NCI-H2107 (cell line): ENCODE results near the gene FAM120A.
"Not testable (repeated sequence)": the region's sequence is repeated elsewhere in the genome, so short reads cannot be mapped to it uniquely, and the experiment has no call there.

ENCODE experiments used
- DNase-seq: peaks from one replicate; lab custom pipeline; 2025; lab: John Stamatoyannopoulos, UW

FAM120A gene

GRCh38 chr9:93450945-93451815, at the start of gene FAM120A:
Gene FAM120A (plus strand): TSS chr9:93451685. CDS start chr9:93451916, 231 bp downstream.
- peak; percentile 55 for DNase-seq

GRCh38 chr9:93406371-93406770, 45.1 kb upstream of the FAM120A start:
- no peak for DNase-seq

- no peak for DNase-seq
Measured at GRCh38 chr9:93413530-93413929, 38.0 kb upstream of the FAM120A start.

GRCh38 chr9:93415176-93415690, 36.3 kb upstream of the FAM120A start:
- no peak for DNase-seq

GRCh38 chr9:93416530-93417235, 34.8 kb upstream of the FAM120A start:
- no peak for DNase-seq

GRCh38 chr9:93417538-93417937, 33.9 kb upstream of the FAM120A start:
- no peak for DNase-seq

- DNase-seq: no peak
Measured at GRCh38 chr9:93419023-93419422, 32.5 kb upstream of the FAM120A start.

- peak; percentile 9 for DNase-seq
Measured at GRCh38 chr9:93422977-93423616, 28.4 kb upstream of the FAM120A start.

- DNase-seq: no peak
Measured at GRCh38 chr9:93427655-93428379, 23.7 kb upstream of the FAM120A start.

GRCh38 chr9:93431539-93432105, 19.9 kb upstream of the FAM120A start:
- DNase-seq: no peak

- no peak for DNase-seq
Measured at GRCh38 chr9:93432964-93433363, 18.5 kb upstream of the FAM120A start.

- DNase-seq: no peak
Measured at GRCh38 chr9:93434056-93434455, 17.4 kb upstream of the FAM120A start.

GRCh38 chr9:93435386-93435785, 16.1 kb upstream of the FAM120A start:
- no peak for DNase-seq

- DNase-seq: no peak
Measured at GRCh38 chr9:93436218-93436617, 15.3 kb upstream of the FAM120A start.

GRCh38 chr9:93436655-93437407, 14.7 kb upstream of the FAM120A start:
- DNase-seq: no peak

GRCh38 chr9:93437996-93438395, 13.5 kb upstream of the FAM120A start:
- no peak for DNase-seq

- not testable (repeated sequence) for DNase-seq
Measured at GRCh38 chr9:93439301-93439700, 12.2 kb upstream of the FAM120A start.

- no peak for DNase-seq
Measured at GRCh38 chr9:93440896-93441580, 10.4 kb upstream of the FAM120A start.

- DNase-seq: no peak
Measured at GRCh38 chr9:93446073-93446472, 5.4 kb upstream of the FAM120A start.

- DNase-seq: no peak
Measured at GRCh38 chr9:93447655-93448054, 3.8 kb upstream of the FAM120A start.
